Ovary (tissue), 3 donors: ENCODE results near the gene BHMT2.

Experiments used
- EP300 ChIP-seq: sonication (generic); formaldehyde crosslinking; IDR thresholded peaks from one replicate; pipeline ENCODE4 v1.6.1; 2017; ENCODE audit warnings: antibody characterized with exemption
- POLR2A ChIP-seq: fragments of 450-650 bp; IDR thresholded peaks from one replicate; pipeline ENCODE4 v1.6.1; 2017; ENCODE audit warnings: antibody characterized with exemption, mild to moderate bottlenecking, moderate library complexity
- TF ChIP-seq, protein P1 (sequence below), 3 donors: fragments of 450-650 bp in 2 of 3; fragments of 200-600 bp in 1 of 3; IDR thresholded peaks; one replicate each; pipeline versions ENCODE4 v1.5.1 to v1.8.0; 2016 to 2022; ENCODE audit warnings: antibody characterized with exemption in 3 of 3, mild to moderate bottlenecking in 1 of 3
- donor health status: DM: no; HTN: no; CAD: no.

GRCh38 chr5:79122973-79123372 is 53.4 kb downstream of the BHMT2 start:
- no peak for TF ChIP-seq POLR2A
- TF ChIP-seq, protein P1, sequence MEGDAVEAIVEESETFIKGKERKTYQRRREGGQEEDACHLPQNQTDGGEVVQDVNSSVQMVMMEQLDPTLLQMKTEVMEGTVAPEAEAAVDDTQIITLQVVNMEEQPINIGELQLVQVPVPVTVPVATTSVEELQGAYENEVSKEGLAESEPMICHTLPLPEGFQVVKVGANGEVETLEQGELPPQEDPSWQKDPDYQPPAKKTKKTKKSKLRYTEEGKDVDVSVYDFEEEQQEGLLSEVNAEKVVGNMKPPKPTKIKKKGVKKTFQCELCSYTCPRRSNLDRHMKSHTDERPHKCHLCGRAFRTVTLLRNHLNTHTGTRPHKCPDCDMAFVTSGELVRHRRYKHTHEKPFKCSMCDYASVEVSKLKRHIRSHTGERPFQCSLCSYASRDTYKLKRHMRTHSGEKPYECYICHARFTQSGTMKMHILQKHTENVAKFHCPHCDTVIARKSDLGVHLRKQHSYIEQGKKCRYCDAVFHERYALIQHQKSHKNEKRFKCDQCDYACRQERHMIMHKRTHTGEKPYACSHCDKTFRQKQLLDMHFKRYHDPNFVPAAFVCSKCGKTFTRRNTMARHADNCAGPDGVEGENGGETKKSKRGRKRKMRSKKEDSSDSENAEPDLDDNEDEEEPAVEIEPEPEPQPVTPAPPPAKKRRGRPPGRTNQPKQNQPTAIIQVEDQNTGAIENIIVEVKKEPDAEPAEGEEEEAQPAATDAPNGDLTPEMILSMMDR (IDR thresholded peaks at IDR 0.05), result no peak
- no peak for TF ChIP-seq EP300
